Spleen (tissue), 7 donors: Measurements from ENCODE around the gene CASQ1.

ENCODE experiments used
- CTCF ChIP-seq, 11 experiments: fragments of 200-600 bp in 7 of 11; fragments of 450-650 bp in 4 of 11; sonication (generic) in 4 of 11; IDR thresholded peaks in 8 of 11; conservative IDR thresholded peaks in 3 of 11; 1 replicate in 7 of 11; 2 replicates in 4 of 11; pipeline versions ENCODE4 v1.4.0 to v1.8.0; 2016 to 2021; ENCODE audit warnings: antibody characterized with exemption in 11 of 11, inconsistent platforms in 4 of 11, mild to moderate bottlenecking in 1 of 11
- POLR2A ChIP-seq, 3 donors: fragments of 450-650 bp; IDR thresholded peaks; one replicate each; pipeline ENCODE4 v1.5.1; 2017; ENCODE audit warnings: antibody characterized with exemption in 3 of 3, mild to moderate bottlenecking in 1 of 3
- POLR2AphosphoS5 ChIP-seq, 3 donors: sonication (generic); formaldehyde crosslinking; IDR thresholded peaks; one replicate each; pipeline ENCODE4 v1.5.1; 2017; ENCODE audit warnings: antibody characterized with exemption in 3 of 3
- donor health status: DM: no; HTN: no; CAD: no; lungs with moderate emphysema.
- donor health status: DM: no; HTN: no; CAD: no.
- donor health status: DM: no; HTN: no; CAD: no.

GRCh38 chr1:160146107-160146506 lies 44.3 kb upstream of the CASQ1 start:
- no peak for TF ChIP-seq CTCF (IDR thresholded peaks at IDR 0.05 in 8 of 11, conservative IDR thresholded peaks at IDR 0.05 in 3 of 11)
- TF ChIP-seq POLR2A (IDR thresholded peaks at IDR 0.05) = no peak
- no peak for TF ChIP-seq POLR2AphosphoS5 (IDR thresholded peaks at IDR 0.05)
